PFSK-1 (cell line): ENCODE data around the gene ACD.

Experiments used
- POLR2AphosphoS5 ChIP-seq: IDR thresholded peaks from 2 replicates; pipeline ENCODE4 v1.6.1; 2012; ENCODE audit warnings: low read depth, mild to moderate bottlenecking, control low read depth, low read length, moderate library complexity
- SIN3A ChIP-seq: IDR thresholded peaks from 2 replicates; pipeline ENCODE4 v1.6.1; 2012; ENCODE audit warnings: mild to moderate bottlenecking, low read length, moderate library complexity, borderline replicate concordance; ENCODE audit not compliant: insufficient read depth
- TAF1 ChIP-seq: IDR thresholded peaks from 2 replicates; pipeline ENCODE4 v1.6.1; 2012; ENCODE audit warnings: low read length, control low read depth, borderline replicate concordance; ENCODE audit not compliant: insufficient read depth

DNA sequence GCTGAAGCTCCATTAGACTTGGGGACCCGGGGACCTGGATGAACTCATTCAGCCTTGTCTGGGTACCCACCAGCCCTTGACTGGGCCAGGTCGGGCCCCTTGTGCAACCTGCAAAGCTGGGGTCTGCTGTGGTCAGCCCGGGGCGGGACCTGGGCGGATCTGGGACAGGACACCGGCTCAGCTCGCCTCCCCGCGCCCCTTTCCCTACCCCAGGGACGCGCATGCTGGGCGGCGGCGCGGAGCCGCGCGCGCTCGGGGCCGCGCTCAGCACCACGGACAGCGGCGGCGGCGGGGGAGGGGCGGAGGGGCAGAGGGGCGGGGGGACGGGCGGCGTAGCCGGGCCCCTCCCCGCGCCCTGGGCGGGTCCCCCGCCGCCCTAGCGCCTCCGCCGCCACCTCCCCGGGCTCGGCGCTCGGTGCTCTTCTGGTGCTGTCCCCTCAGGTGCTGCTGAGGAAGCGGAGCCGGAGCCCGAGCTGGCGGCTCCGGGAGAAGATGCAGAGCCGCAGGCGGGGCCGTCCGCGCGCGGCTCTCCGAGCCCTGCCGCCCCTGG is 7.4 kb downstream of the ACD start:
- TF ChIP-seq POLR2AphosphoS5, result no peak
- TF ChIP-seq TAF1, result no peak
- TF ChIP-seq SIN3A, result no peak; the same call in 1 of the 2 replicates
